ENCODE data around the gene FBXO42.

The FBXO42 gene

GRCh38 chr1:16324456-16324890 lies 27.8 kb downstream of the FBXO42 start:
- peak; percentile 51 for DNase-seq (ENCODE audit: low read depth)

GRCh38 chr1:16321176-16321867 lies 31.0 kb downstream of the FBXO42 start:
- no peak for DNase-seq (ENCODE audit: low read depth)

- peak; percentile 13 for DNase-seq (ENCODE audit: low read depth)
Observed at GRCh38 chr1:16318555-16318954, 33.7 kb downstream of the FBXO42 start.

- no peak for DNase-seq (ENCODE audit: low read depth)
Observed at GRCh38 chr1:16315437-16315836, 36.8 kb downstream of the FBXO42 start.

GRCh38 chr1:16307222-16307621 lies 45.1 kb downstream of the FBXO42 start:
- no peak for DNase-seq (ENCODE audit: low read depth)

GRCh38 chr1:16302709-16303627 lies 49.3 kb downstream of the FBXO42 start:
- DNase-seq (ENCODE audit: low read depth) = no peak

- no peak for DNase-seq (ENCODE audit: low read depth)
Observed at GRCh38 chr1:16300436-16300835, 51.8 kb downstream of the FBXO42 start.

- no peak for DNase-seq (ENCODE audit: low read depth)
Observed at GRCh38 chr1:16298653-16299052, 53.6 kb downstream of the FBXO42 start.

GRCh38 chr1:16296643-16297042 lies 55.6 kb downstream of the FBXO42 start:
- no peak for DNase-seq (ENCODE audit: low read depth)

GRCh38 chr1:16294219-16295212 lies 57.8 kb downstream of the FBXO42 start:
- no peak for DNase-seq (ENCODE audit: low read depth)

GRCh38 chr1:16293538-16293937 lies 58.7 kb downstream of the FBXO42 start:
- DNase-seq (ENCODE audit: low read depth) = no peak

- DNase-seq (ENCODE audit: low read depth) = no peak
Observed at GRCh38 chr1:16292739-16293138, 59.5 kb downstream of the FBXO42 start.

- no peak for DNase-seq (ENCODE audit: low read depth)
Observed at GRCh38 chr1:16289959-16290358, 62.3 kb downstream of the FBXO42 start.

GRCh38 chr1:16286122-16286521 lies 66.2 kb downstream of the FBXO42 start:
- DNase-seq (ENCODE audit: low read depth) = peak; percentile 5

GRCh38 chr1:16281765-16282164 lies 70.5 kb downstream of the FBXO42 start:
- DNase-seq (ENCODE audit: low read depth) = no peak

- no peak for DNase-seq (ENCODE audit: low read depth)
Observed at GRCh38 chr1:16279186-16279585, 73.1 kb downstream of the FBXO42 start.

- no peak for DNase-seq (ENCODE audit: low read depth)
Observed at GRCh38 chr1:16276302-16277030, 75.8 kb downstream of the FBXO42 start.

- DNase-seq (ENCODE audit: low read depth) = no peak
Observed at GRCh38 chr1:16275591-16275990, 76.7 kb downstream of the FBXO42 start.

GRCh38 chr1:16267690-16268180 lies 84.5 kb downstream of the FBXO42 start:
- DNase-seq (ENCODE audit: low read depth) = no peak

- no peak for DNase-seq (ENCODE audit: low read depth)
Observed at GRCh38 chr1:16266411-16267118, 85.7 kb downstream of the FBXO42 start.
